Heart right ventricle (tissue), 16 donors: ENCODE measurements around the gene CSTPP1. TPM values are rescaled to one million over a fixed set of nuclear protein-coding genes. Genes with fewer than 3 reads are reported as not detected.
A peak's percentile ranks its signal among the peaks of the same experiment; 100 is the strongest.

ENCODE experiments used
- ATAC-seq, 8 donors: fragments of 200-7000 bp; cut with Tn5 transposase; one replicate each; pipeline ENCODE4 v1.9.1; 2020; ENCODE audit warnings: mild to moderate bottlenecking in 8 of 8, moderate library complexity in 8 of 8, moderate number of reproducible peaks in 1 of 8
- DNase-seq, 2 donors: peaks; one replicate each; pipeline ENCODE4 v3.0.0-alpha.2; 2020
- H3K27ac ChIP-seq, 10 donors: fragments of 200-600 bp; sonication (generic) in 2 of 10; one replicate each; pipeline versions ENCODE4 v1.5.0 to v1.8.0; 2020 to 2022; ENCODE audit warnings: mild to moderate bottlenecking in 3 of 10
- H3K27me3 ChIP-seq, 7 donors: fragments of 200-600 bp; one replicate each; pipeline ENCODE4 v1.8.0; 2021 to 2022; ENCODE audit warnings: mild to moderate bottlenecking in 2 of 7
- H3K36me3 ChIP-seq, 9 donors: fragments of 200-600 bp; sonication (generic) in 1 of 9; one replicate each; pipeline versions ENCODE4 v1.5.0 to v1.8.0; 2020 to 2022; ENCODE audit warnings: mild to moderate bottlenecking in 2 of 9
- H3K4me1 ChIP-seq, 9 donors: fragments of 200-600 bp; sonication (generic) in 1 of 9; one replicate each; pipeline versions ENCODE4 v1.5.0 to v1.8.0; 2020 to 2022; ENCODE audit warnings: mild to moderate bottlenecking in 4 of 9
- H3K4me3 ChIP-seq, 10 donors: fragments of 200-600 bp; sonication (generic) in 2 of 10; one replicate each; pipeline versions ENCODE4 v1.5.0 to v1.8.0; 2020 to 2022; ENCODE audit warnings: mild to moderate bottlenecking in 7 of 10, moderate library complexity in 2 of 10
- H3K9me3 ChIP-seq, 11 donors: fragments of 200-600 bp in 10 of 11; sonication (generic) in 2 of 11; one replicate each; pipeline versions ENCODE4 v1.5.0 to v1.8.0; 2013 to 2022; ENCODE audit warnings: mild to moderate bottlenecking in 2 of 11, control low read depth in 1 of 11, moderate library complexity in 1 of 11
- WGBS, 2 donors: extraction: QIAGEN DNeasy Blood & Tissue Kit; methylation state at CpG; one replicate each; pipeline ENCODE4 v1.1.7; 2013; ENCODE audit warnings: inconsistent platforms in 1 of 2; 5-methylcytosine and 5-hydroxymethylcytosine counted together
- intact Hi-C, 10 donors: fragments of 100-400 bp; cut with DNase I; formaldehyde crosslinking; loops; one replicate each; pipeline versions ENCODE4 v1.11.1 to v1.14.2; 2022
- polyA plus RNA-seq, 2 donors: library from polyadenylated mRNA; stranded (reverse); fragments of 200-250 nt; gene quantifications; one replicate each; pipeline ENCODE4 v1.2.3, GENCODE V29; 2013
- total RNA-seq, 10 donors: library from RNA; stranded (reverse); fragmentation: NEBNext Ultra II Directional in 3 of 10; extraction: Animal tissue kit (Norgen Biotek cat#: 25700) in 3 of 10; gene quantifications; one replicate each; pipeline versions ENCODE4 v1.2.1 to v1.2.4, GENCODE V29; 2021 to 2023
- TF ChIP-seq, protein P1 (sequence below), 9 donors: fragments of 200-600 bp; sonication (generic) in 2 of 9; IDR thresholded peaks; one replicate each; pipeline versions ENCODE4 v1.5.0 to v1.8.0; 2021 to 2022; ENCODE audit warnings: antibody characterized with exemption in 9 of 9, mild to moderate bottlenecking in 5 of 9, moderate library complexity in 1 of 9
- donor health status: Arrhythmogenic right ventricular cardiomyopathy.
- donor health status: ischemic (EF 13 %, LVEDD 7.1; RV severe dilation, severe dysfunction).
- donor health status: healthy with polysubstance abuse.
- donor health status: DM: no; HTN: yes; CAD: no.
- donor health status: DM: no; HTN: no; CAD: no.
- donor health status: ischemic (EF 25% LVEDD 6.9; RV normal size, moderate dysfunction).
- donor health status: ischemic (EF 25% LVEDD 5.7; RV mildly dilated, moderate dysfunction).
- donor health status: healthy.
- donor health status: DM: yes; HTN: yes; CAD: no.
- donor health status: Ischemic cardiomyopathy.
- donor health status: ischemic (EF 35%, LVEDD 5.7; RV mildly dilated, moderate dysfunction).
- donor health status: nonischemic (EF 11% LVEDD 7.7; RV severe dilation, severe dysfunction).
- donor health status: DM: yes; HTN: yes; CAD: no.
- donor health status: PGD.
- donor health status: ischemic (EF 29% LVEDD 5.4; RV normal size, mild dysfunction).
- donor health status: nonischemic (EF 23%, LVEDD 6.1; RV moderate dilation, normal function).

The CSTPP1 gene
- total and polyA plus RNA-seq, 12 donors, result 10.2 to 26.7 (median 16.7) TPM

GRCh38 chr11:47000033-47000432, 63.5 kb downstream of the CSTPP1 start:
- ATAC-seq (no peak), DNase-seq (no peak)
- no peaks in the 10 kb centered on the region for H3K27me3 ChIP-seq
- WGBS, 2 donors, result 93 to 94% methylated on average over 2 of the region's 2 CpGs
- no peak overlapping the region for H3K4me3 ChIP-seq
- peaks cover 0 to 33% (median 27%) of the 10 kb centered on the region in 9 donors for H3K4me1 ChIP-seq
- peaks cover 0 to 6% (median 0%) of the 10 kb centered on the region in 9 donors for H3K36me3 ChIP-seq
- no peaks in the 10 kb centered on the region for H3K9me3 ChIP-seq
- TF ChIP-seq, protein P1, sequence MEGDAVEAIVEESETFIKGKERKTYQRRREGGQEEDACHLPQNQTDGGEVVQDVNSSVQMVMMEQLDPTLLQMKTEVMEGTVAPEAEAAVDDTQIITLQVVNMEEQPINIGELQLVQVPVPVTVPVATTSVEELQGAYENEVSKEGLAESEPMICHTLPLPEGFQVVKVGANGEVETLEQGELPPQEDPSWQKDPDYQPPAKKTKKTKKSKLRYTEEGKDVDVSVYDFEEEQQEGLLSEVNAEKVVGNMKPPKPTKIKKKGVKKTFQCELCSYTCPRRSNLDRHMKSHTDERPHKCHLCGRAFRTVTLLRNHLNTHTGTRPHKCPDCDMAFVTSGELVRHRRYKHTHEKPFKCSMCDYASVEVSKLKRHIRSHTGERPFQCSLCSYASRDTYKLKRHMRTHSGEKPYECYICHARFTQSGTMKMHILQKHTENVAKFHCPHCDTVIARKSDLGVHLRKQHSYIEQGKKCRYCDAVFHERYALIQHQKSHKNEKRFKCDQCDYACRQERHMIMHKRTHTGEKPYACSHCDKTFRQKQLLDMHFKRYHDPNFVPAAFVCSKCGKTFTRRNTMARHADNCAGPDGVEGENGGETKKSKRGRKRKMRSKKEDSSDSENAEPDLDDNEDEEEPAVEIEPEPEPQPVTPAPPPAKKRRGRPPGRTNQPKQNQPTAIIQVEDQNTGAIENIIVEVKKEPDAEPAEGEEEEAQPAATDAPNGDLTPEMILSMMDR (IDR thresholded peaks at IDR 0.05), result no peak
- H3K27ac ChIP-seq, result no peak overlapping the region
- intact Hi-C loops, result loop anchor here in 1 of 10 donors (10.0 kb wide), 2 partner anchors 65 to 135 kb away; partner anchors contain the start of gene CSTPP1

- peaks cover 0 to 43% (median 30%) of the 10 kb centered on the region in 9 donors for H3K4me1 ChIP-seq
- intact Hi-C loops, result loop anchor here in 1 of 10 donors (10.0 kb wide), 2 partner anchors 67 to 133 kb away; partner anchors contain the start of gene CSTPP1
- 73 to 78% methylated on average over 3 of the region's 3 CpGs for WGBS, 2 donors
- H3K4me3 ChIP-seq, result no peak overlapping the region
- ATAC-seq (no peak), DNase-seq (no peak)
- peaks cover 0 to 6% (median 0%) of the 10 kb centered on the region in 9 donors for H3K36me3 ChIP-seq
- H3K27ac ChIP-seq, result no peak overlapping the region
- no peaks in the 10 kb centered on the region for H3K27me3 ChIP-seq
- H3K9me3 ChIP-seq, result no peaks in the 10 kb centered on the region
- TF ChIP-seq, protein P1 (IDR thresholded peaks at IDR 0.05), result no peak
These were observed 65.2 kb downstream of the CSTPP1 start for GRCh38 chr11:47001781-47002181.

- H3K4me3 ChIP-seq, result no peak overlapping the region
- peak overlapping the region in 1 of 10 donors; percentile 9 for H3K27ac ChIP-seq
- H3K27me3 ChIP-seq, result no peaks in the 10 kb centered on the region
- DNase-seq, result no peak
- ATAC-seq, result no peak
- peaks cover 0 to 6% (median 0%) of the 10 kb centered on the region in 9 donors for H3K36me3 ChIP-seq
- TF ChIP-seq, protein P1 (IDR thresholded peaks at IDR 0.05), result no peak
- 33 to 41% methylated on average over 1 of the region's 1 CpG for WGBS, 2 donors
- intact Hi-C loops, result loop anchor here in 1 of 10 donors (10.0 kb wide), 2 partner anchors 68 to 132 kb away; partner anchors contain the start of gene CSTPP1
- H3K4me1 ChIP-seq, result peaks cover 0 to 43% (median 30%) of the 10 kb centered on the region in 9 donors
- H3K9me3 ChIP-seq, result no peaks in the 10 kb centered on the region
These were observed 65.8 kb downstream of the CSTPP1 start for GRCh38 chr11:47002390-47002789.

- no peaks in the 10 kb centered on the region for H3K9me3 ChIP-seq
- no peaks in the 10 kb centered on the region for H3K36me3 ChIP-seq
- peak overlapping the region in 4 of 10 donors; percentile 9 to 53 (median 37) for H3K27ac ChIP-seq
- intact Hi-C loops, result loop anchor here in 1 of 10 donors (10.0 kb wide), 2 partner anchors 69 to 131 kb away; partner anchors contain the start of gene CSTPP1
- ATAC-seq (peak in 1 of 8 donors; percentile 37), DNase-seq (peak in 1 of 2 donors; percentile 32)
- TF ChIP-seq, protein P1 (IDR thresholded peaks at IDR 0.05), result no peak
- no peaks in the 10 kb centered on the region for H3K27me3 ChIP-seq
- 62 to 66% methylated on average over 3 of the region's 3 CpGs for WGBS, 2 donors
- peaks cover 0 to 43% (median 30%) of the 10 kb centered on the region in 9 donors for H3K4me1 ChIP-seq
- H3K4me3 ChIP-seq, result no peak overlapping the region
These were observed 66.8 kb downstream of the CSTPP1 start for GRCh38 chr11:47003180-47003877.
